HCT116 (cell line): ENCODE data around the gene PPTC7.

Experiments used
- EZH2 ChIP-seq: fragments of 200-600 bp; sonication (generic); IDR thresholded peaks from 2 replicates; pipeline ENCODE4 v1.6.1; 2017; ENCODE audit warnings: antibody characterized with exemption, mixed run types
- JUND ChIP-seq: IDR thresholded peaks from 2 replicates; pipeline ENCODE4 v1.6.1; 2012
- POLR2A ChIP-seq: IDR thresholded peaks from 2 replicates; pipeline ENCODE4 v1.7.0; 2011; ENCODE audit warnings: borderline replicate concordance; ENCODE audit not compliant: insufficient read depth, insufficient read length; ENCODE audit errors: extremely low read depth
- POLR2AphosphoS5 ChIP-seq: IDR thresholded peaks from 2 replicates; pipeline ENCODE4 v1.6.1; 2011; ENCODE audit warnings: mild to moderate bottlenecking, low read depth, low read length, moderate library complexity
- SP1 ChIP-seq: IDR thresholded peaks from 2 replicates; pipeline ENCODE4 v1.6.1; 2012; ENCODE audit warnings: low read depth
- SRF ChIP-seq: IDR thresholded peaks from 2 replicates; pipeline ENCODE4 v1.6.1; 2012; ENCODE audit warnings: low read depth
- YY1 ChIP-seq: IDR thresholded peaks from 2 replicates; pipeline ENCODE4 v1.6.1; 2011; ENCODE audit warnings: low read length, low read depth, moderate library complexity, mild to moderate bottlenecking; ENCODE audit not compliant: insufficient replicate concordance; ENCODE audit errors: extremely low read depth
- TF ChIP-seq, protein P1 (sequence below), 3 experiments: fragments of 200-600 bp in 1 of 3; sonication (generic) in 1 of 3; IDR thresholded peaks in 2 of 3; conservative IDR thresholded peaks in 1 of 3; 2 replicates each; pipeline ENCODE4 v1.5.1; 2012 to 2017; ENCODE audit warnings: low read depth in 2 of 3, low read length in 2 of 3, antibody characterized with exemption in 1 of 3, borderline replicate concordance in 1 of 3, control low read depth in 1 of 3, mild to moderate bottlenecking in 1 of 3, mixed read lengths in 1 of 3, mixed run types in 1 of 3, moderate library complexity in 1 of 3; ENCODE audit not compliant: insufficient read depth in 1 of 3
- TF ChIP-seq, protein P2 (sequence below): IDR thresholded peaks from 2 replicates; pipeline ENCODE4 v1.6.1; 2011; ENCODE audit warnings: mild to moderate bottlenecking, low read length, moderate library complexity; ENCODE audit not compliant: insufficient replicate concordance; ENCODE audit errors: extremely low read depth

DNA sequence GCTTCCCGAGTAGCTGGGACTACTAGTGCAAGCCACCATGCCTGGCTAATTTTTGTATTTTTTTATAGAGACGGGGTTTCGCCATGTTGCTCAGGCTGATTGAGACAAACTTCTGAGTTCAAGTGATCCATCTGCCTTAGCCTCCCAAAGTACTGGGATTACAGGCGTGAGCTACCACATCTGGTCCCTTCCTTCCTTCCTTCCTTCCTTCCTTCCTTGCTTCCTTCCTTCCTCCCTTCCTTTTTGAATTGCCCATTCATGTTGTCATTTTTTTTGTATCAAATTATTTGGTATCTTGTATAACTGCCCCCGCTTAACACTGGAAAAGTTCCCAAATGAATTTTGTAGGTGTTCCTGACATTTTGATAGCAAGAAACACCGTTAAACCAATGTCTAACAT is 69.3 kb downstream of the PPTC7 start:
- TF ChIP-seq, protein P1, sequence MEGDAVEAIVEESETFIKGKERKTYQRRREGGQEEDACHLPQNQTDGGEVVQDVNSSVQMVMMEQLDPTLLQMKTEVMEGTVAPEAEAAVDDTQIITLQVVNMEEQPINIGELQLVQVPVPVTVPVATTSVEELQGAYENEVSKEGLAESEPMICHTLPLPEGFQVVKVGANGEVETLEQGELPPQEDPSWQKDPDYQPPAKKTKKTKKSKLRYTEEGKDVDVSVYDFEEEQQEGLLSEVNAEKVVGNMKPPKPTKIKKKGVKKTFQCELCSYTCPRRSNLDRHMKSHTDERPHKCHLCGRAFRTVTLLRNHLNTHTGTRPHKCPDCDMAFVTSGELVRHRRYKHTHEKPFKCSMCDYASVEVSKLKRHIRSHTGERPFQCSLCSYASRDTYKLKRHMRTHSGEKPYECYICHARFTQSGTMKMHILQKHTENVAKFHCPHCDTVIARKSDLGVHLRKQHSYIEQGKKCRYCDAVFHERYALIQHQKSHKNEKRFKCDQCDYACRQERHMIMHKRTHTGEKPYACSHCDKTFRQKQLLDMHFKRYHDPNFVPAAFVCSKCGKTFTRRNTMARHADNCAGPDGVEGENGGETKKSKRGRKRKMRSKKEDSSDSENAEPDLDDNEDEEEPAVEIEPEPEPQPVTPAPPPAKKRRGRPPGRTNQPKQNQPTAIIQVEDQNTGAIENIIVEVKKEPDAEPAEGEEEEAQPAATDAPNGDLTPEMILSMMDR (IDR thresholded peaks at IDR 0.05 in 2 of 3, conservative IDR thresholded peaks at IDR 0.05 in 1 of 3; ENCODE audit: borderline replicate concordance in 1 of 3, insufficient read depth in 1 of 3, low read depth in 2 of 3, low read length in 2 of 3): no peak
- TF ChIP-seq POLR2A: no peak
- no peak for TF ChIP-seq EZH2
- TF ChIP-seq SRF: no peak
- no peak for TF ChIP-seq SP1
- TF ChIP-seq JUND: no peak
- no peak for TF ChIP-seq YY1
- TF ChIP-seq POLR2AphosphoS5: no peak
- TF ChIP-seq, protein P2, sequence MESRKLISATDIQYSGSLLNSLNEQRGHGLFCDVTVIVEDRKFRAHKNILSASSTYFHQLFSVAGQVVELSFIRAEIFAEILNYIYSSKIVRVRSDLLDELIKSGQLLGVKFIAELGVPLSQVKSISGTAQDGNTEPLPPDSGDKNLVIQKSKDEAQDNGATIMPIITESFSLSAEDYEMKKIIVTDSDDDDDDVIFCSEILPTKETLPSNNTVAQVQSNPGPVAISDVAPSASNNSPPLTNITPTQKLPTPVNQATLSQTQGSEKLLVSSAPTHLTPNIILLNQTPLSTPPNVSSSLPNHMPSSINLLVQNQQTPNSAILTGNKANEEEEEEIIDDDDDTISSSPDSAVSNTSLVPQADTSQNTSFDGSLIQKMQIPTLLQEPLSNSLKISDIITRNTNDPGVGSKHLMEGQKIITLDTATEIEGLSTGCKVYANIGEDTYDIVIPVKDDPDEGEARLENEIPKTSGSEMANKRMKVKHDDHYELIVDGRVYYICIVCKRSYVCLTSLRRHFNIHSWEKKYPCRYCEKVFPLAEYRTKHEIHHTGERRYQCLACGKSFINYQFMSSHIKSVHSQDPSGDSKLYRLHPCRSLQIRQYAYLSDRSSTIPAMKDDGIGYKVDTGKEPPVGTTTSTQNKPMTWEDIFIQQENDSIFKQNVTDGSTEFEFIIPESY: no peak
